H7 (cell line): ENCODE measurements around the gene INHBA. TPM values are rescaled to one million over a fixed set of nuclear protein-coding genes. Genes with fewer than 3 reads are reported as not detected.
A peak's percentile ranks its signal among the peaks of the same experiment; 100 is the strongest.

Experiments
- DNase-seq: peaks from one replicate; pipeline ENCODE4 v3.0.0; 2012
- H3K27me3 ChIP-seq: 2 replicates; pipeline ENCODE4 v1.6.0; 2011; ENCODE audit warnings: mild to moderate bottlenecking, low read length; ENCODE audit not compliant: control insufficient read depth, insufficient read depth
- H3K36me3 ChIP-seq: replicated peaks from 2 replicates; pipeline ENCODE4 v1.5.1; 2011; ENCODE audit warnings: low read length; ENCODE audit not compliant: control insufficient read depth, insufficient read depth
- H3K4me3 ChIP-seq: 2 replicates; pipeline ENCODE4 v1.5.1; 2011; ENCODE audit warnings: low read depth, mild to moderate bottlenecking, control low read depth, low read length, moderate library complexity; ENCODE audit not compliant: insufficient read depth
- total RNA-seq: library from RNA; depleted of rRNA; stranded (reverse); fragments of >200 nt; shearing (Covaris generic); gene quantifications from 2 replicates; pipeline ENCODE4 v1.2.3, GENCODE V29; 2014

Gene INHBA
- total RNA-seq, 1 experiment from 2014 or later = 0.07 TPM

DNA sequence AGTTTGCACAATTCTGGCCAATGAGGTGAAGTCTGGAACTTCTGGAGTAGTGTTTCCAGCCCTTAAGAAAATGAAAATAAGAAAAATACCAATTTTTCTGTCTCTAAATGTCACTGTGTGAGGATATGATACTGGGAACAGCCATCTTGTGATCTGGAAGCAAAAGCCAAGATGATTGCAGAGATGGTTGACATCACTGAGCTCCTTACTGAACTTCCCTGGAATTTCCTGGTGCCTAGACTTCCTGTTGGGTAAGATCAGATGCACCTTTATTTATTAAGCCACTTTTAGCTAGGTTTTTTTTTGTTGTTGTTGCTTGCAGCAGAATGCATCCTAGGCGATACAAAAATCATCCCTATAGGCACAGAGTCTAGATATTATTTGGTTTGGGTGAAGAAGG lies 27.3 kb upstream of the INHBA start:
- DNase-seq = no peak
- no peak overlapping the region for H3K4me3 ChIP-seq
- H3K27me3 ChIP-seq = no peaks in the 10 kb centered on the region
- no peaks in the 10 kb centered on the region for H3K36me3 ChIP-seq

DNA sequence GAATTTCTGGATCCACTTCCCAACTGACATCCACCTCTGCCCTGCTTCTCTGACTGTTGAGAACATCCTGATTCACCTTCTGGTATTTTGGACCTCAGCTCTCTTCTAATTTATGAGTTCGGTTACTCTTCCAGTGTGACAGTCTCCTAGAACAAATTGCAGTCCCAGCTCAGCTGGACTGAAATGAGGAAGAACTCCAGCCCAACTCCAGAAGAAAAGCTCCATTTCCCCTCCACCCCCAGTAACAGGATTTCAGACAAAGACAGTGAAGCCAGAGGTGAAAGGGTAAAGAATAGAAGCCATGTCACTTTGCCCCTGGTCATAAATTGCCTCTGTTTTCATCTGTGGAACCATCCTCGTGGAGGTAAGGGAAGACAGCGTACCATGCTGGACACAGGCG lies 26.2 kb upstream of the INHBA start:
- H3K4me3 ChIP-seq = no peak overlapping the region
- DNase-seq = no peak
- H3K27me3 ChIP-seq = no peaks in the 10 kb centered on the region
- H3K36me3 ChIP-seq = no peaks in the 10 kb centered on the region

DNA sequence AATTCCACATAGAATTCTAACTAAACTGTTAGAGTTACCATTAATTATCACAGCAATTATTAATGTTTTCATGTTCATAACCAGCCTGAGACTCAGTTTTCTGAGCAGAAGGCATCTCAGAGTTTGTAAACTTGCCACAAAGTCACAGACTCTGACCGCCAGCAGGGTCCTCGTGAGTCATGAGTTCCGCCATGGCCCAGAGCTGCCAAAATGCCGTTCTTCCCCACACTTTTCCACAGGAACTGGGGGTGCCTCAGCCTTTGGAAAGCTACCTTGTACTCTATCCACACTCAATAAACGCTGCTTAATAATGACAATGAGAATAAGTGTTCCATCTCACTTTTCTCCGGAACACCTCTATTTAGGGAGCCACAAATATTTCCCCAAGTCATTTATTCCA lies 22.1 kb upstream of the INHBA start:
- no peaks in the 10 kb centered on the region for H3K27me3 ChIP-seq
- no peaks in the 10 kb centered on the region for H3K36me3 ChIP-seq
- DNase-seq = no peak
- no peak overlapping the region for H3K4me3 ChIP-seq

DNA sequence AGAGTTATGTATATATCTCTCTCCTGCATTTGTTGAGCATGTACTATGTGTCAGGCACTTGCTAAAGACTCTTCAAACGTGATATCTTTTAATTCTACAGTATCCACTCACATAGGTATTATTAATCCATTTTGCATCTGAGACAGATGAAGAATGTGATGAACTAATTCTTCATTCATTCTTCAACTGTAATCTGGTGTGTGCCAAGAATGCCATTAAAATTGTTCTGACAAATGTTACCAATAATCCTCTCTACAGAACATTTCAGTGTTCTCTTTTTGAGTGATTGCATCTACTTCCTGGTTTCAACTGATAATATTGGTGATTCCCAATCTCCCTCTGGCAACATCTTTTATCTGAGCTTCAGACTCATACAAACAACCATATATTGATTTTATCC lies 18.0 kb upstream of the INHBA start:
- DNase-seq = no peak
- Histone ChIP-seq H3K27me3 (no peaks in the 10 kb centered on the region), H3K36me3 (no peaks in the 10 kb centered on the region), H3K4me3 (no peak overlapping the region)

DNA sequence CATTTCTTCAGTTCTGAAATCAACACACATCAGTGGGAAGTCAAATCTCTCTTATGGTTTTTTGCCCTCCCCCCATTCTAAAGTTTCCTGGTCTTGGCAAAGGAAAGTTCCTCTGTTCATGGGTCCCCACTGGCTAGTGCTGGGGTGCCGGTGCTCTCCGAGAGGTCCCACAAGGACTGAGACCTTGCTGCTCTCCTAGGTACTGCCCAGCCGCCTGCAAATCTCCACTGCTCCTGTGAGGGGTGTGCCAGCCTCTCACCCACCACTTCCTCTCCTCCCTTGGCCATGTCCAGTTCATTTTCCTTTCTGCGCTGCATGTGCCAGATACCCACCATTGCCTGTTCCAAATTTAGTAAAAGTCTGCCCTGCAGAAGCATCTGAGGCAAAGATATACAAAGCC lies 17.2 kb upstream of the INHBA start:
- Histone ChIP-seq H3K36me3 (no peaks in the 10 kb centered on the region), H3K27me3 (no peaks in the 10 kb centered on the region), H3K4me3 (no peak overlapping the region)
- DNase-seq = no peak

DNA sequence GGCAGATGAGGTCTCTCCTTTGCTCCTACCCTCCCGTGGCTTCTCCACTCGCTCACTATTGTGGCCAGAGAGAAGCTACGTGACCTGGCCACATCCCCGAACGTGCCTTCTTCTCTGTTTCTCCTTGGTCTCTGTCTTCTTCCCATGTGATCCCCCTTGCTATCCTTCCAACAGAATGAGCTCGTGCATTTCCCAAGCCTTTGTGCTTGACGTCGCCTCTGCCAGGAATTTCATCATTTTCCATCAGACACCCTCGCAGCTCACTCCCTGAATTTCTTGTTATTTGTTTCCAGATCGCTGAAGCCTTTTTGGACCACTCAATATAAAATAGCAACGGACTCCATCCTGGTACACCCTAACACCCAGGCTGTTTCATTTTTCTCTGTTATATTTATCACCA lies 13.8 kb upstream of the INHBA start:
- Histone ChIP-seq H3K36me3 (no peaks in the 10 kb centered on the region), H3K27me3 (no peaks in the 10 kb centered on the region), H3K4me3 (no peak overlapping the region)
- no peak for DNase-seq

DNA sequence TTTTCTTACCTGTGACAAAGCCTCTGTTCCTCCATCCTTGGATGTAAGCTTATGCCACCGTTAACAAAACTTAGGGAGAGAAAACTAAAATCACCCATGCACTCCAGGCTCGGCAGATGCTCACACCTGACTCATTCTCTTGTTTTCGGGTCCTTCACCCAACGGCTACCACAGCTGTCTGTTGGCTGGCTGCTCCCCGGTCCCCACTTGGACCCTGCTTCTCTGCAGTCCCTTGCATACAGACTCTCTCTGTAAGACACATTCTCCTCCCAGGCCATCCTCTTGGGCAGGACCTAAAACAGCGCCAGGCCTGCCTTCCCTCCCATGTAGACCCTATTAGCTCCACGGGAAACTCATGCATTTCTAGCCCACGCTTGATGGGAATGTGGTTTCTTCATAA lies 12.1 kb upstream of the INHBA start:
- no peak for DNase-seq
- H3K4me3 ChIP-seq = no peak overlapping the region
- no peaks in the 10 kb centered on the region for H3K36me3 ChIP-seq
- no peaks in the 10 kb centered on the region for H3K27me3 ChIP-seq

DNA sequence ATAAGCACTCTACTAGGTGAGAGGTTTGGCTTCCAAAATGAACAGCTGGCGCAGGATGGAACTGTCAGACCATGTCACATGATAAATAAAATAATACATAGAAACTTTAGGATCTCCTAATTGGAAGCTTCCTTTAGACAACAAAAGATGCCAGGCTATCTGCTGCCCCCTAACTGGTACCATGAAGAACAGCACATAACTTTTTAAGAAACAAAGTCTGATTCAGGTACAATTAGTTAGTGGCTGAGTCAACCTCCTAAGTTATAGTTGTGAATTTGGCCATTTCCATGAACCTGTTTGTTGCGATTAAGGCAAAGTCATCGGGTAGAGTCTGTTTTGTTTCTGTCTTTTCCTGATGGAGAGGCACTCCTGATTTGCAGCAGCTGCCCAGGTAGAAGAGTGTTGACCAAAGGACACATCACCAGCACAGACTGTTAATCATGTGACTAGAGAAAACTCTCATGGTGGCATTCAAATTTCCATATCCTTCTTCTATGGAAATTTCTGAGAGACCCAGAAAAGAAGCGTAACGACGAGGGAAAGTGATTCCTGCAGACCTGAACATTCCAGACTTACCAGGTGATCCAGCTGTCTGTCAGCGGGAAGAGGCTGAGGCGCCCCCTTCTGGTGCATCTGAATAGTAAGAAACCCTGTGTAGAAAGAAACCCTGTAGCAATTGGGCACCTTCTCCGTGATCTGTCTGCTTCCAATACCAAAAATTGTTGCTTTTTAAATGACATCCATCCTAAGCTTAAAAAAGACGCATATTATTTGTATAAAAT lies 8.6 kb upstream of the INHBA start:
- Histone ChIP-seq H3K36me3 (no peaks in the 10 kb centered on the region), H3K4me3 (no peak overlapping the region), H3K27me3 (peaks cover 5% of the 10 kb centered on the region; the same call in 1 of the 2 replicates)
- DNase-seq = peak; percentile 67

DNA sequence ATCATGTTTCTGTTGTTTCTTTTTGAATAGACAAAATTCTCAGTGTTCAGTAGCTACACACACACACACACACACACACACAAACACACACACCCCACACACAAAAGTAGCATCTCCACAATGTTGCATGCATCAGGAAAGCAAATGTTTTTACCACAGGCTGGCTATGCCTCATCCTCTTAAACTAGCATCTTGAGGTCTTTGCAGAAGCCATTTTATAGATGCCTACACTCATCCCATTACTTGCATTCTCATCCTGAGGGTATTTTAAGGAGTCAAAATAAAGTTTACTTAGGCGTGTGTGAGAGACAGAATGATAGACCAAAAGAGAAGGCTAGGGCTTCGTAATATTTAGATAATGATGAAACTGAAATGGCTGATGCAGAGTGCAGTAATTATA lies 7.9 kb upstream of the INHBA start:
- DNase-seq = no peak
- Histone ChIP-seq H3K36me3 (no peaks in the 10 kb centered on the region), H3K27me3 (peaks cover 11% of the 10 kb centered on the region), H3K4me3 (no peak overlapping the region)

DNA sequence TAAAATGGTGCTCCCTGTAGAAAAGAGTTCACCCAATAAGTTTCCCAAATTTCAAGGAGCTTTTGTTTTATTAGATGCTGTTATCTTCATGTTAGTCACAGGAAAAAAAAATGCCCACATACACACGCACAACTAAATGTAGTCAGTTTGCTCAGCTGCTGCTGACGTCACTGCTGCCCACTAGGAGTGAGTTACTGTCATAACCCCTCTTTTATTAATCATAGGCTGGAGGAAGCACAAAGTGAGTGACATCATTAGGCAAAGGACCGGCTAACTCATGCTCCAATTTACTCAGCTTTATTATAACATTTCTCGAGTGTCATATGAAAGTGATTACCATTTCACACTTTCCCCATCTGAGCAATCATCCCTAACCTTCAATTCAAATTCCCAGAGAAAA lies 6.7 kb upstream of the INHBA start:
- Histone ChIP-seq H3K27me3 (peaks cover 17% of the 10 kb centered on the region), H3K4me3 (no peak overlapping the region), H3K36me3 (no peaks in the 10 kb centered on the region)
- DNase-seq = no peak

DNA sequence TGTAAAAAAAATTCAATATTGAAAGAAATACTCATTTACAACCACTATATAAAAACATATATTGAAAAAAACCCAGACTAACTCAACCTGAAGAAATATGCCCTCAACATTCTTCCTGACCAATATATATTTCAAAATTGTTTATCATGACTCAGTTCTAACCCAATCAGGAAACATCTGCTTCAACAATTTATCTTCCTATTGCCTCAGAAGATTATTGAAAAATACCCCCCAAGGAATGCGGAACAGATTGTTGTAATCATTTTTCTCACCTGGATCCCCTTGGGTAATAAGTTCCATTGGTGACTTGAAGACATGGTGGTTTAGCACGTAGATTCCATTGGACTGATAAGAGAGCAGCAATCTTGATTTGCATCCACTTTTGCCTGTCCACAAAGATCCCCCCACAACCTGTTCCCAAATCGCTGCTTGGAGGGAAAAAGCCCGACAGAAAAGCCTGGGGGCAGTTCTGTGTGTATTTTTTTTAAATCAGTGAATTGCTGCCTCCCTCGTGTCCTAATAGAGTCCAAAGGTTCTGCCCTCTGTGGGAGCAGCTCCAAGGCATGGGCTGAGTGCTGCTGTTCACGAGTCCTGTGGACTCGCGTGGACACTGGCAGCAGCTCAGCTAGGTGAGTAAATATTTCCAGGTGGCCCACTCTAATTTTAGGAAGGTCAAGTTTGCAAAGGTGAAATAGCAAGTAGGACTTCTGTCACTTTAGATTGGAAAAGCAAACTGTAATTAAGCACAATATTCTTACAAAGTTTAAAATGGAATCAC lies 5.9 kb upstream of the INHBA start:
- Histone ChIP-seq H3K36me3 (no peaks in the 10 kb centered on the region), H3K4me3 (no peak overlapping the region), H3K27me3 (peaks cover 17% of the 10 kb centered on the region)
- no peak for DNase-seq

DNA sequence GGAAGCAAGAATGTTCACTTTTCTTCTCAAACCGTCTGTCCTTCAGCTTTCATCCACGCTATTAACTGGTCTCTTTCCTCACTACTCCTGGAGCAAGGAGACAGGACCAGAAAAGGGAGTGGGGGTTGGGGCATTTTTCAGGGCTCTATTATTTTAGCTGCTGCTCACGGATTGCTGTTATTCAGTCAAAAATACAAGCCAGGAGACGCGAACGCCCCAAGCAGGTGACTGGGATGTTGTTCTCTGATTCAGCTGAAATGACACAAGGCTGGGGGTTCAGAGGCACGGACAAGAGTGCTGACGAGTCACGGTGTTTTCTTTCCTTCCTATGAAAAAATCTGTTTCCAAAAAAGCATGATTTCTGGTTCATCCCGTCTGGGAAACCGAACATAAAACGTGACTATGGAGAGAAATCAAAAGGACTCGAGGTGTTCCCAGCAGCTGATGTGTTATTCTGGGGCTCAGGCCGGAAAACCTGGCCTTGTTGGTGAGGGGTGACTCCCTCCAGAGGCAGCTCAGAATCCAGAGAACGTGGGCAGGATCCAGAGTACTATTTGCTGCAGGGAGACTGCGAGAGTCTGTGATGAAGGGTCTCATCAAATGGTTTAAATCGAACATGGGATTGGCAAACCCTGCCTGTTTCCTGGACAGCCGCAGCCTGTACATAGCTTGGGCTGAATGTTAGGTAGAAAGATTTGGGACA lies 3.5 kb upstream of the INHBA start:
- Histone ChIP-seq H3K36me3 (no peaks in the 10 kb centered on the region), H3K27me3 (peaks cover 18% of the 10 kb centered on the region), H3K4me3 (no peak overlapping the region; the same call in 1 of the 2 replicates)
- DNase-seq = no peak

DNA sequence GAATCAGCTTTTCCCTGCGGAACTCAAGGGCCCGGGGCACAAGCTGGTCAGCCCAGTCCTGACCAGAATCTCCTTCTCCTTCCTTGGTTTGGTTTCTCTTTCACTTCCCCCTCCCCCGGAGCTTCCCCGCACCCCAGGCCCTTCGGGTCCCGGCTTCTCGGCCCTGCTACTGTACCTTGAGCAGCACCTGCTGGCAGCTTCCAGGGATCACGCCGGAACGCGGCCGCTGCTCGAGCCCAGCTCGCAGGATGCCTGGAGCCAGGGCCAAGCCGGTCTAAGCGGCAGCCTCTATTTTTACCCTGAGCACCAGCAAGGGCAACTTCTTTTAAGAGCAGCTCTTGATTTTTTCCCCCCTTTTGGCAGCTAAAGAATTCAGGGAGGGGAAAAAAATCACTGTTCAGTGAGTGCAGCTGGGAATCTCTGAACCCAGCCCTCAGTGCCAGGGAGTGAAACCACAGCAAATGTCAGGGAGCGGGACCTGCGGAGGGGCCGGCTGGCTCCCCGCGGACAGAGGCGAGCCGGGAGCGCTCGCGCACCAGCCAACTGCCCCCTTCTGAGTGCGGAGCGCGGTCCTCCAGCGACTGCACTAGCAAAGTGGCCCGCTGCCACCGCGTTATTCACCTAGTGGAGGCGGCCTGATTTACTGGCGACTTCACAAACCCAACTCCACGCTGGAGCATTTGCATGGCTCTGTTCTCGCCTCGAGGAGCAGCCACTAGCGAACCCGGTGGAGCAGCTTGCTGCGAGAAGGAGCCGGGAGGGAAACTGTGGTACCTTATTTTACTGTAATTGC lies 2.4 kb upstream of the INHBA start:
- Histone ChIP-seq H3K4me3 (peak overlapping the region; percentile 44), H3K36me3 (no peaks in the 10 kb centered on the region), H3K27me3 (peaks cover 18% of the 10 kb centered on the region)
- DNase-seq = peak; percentile 94
